Transverse colon (tissue), 4 donors: ENCODE data around the gene IGFLR1.

Experiments
- POLR2AphosphoS5 ChIP-seq, 3 donors: sonication (generic); formaldehyde crosslinking; IDR thresholded peaks; one replicate each; pipeline ENCODE4 v1.6.1; 2016; ENCODE audit warnings: antibody characterized with exemption in 3 of 3
- TF ChIP-seq, protein P1 (sequence below), 5 experiments: fragments of 200-600 bp in 3 of 5; fragments of 450-650 bp in 2 of 5; sonication (generic) in 3 of 5; IDR thresholded peaks; 1 replicate in 2 of 5; 2 replicates in 3 of 5; pipeline ENCODE4 v1.5.1; 2016 to 2017; ENCODE audit warnings: antibody characterized with exemption in 5 of 5, inconsistent platforms in 3 of 5, mild to moderate bottlenecking in 2 of 5, moderate library complexity in 1 of 5

DNA sequence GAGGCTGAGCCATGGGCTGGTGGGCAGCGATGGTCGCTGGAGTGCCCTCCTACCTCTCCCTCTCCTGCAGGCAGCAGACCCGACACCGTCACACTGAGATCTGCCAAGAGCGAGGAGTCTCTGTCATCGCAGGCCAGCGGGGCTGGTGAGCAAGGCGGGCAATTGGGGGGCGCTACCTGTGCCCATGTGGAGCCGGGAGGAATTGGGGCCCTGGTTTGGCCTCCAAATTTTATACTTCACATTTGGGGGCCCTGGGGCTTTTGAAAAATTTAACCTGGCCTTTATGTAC, 43.0 kb upstream of the IGFLR1 start:
- TF ChIP-seq, protein P1, sequence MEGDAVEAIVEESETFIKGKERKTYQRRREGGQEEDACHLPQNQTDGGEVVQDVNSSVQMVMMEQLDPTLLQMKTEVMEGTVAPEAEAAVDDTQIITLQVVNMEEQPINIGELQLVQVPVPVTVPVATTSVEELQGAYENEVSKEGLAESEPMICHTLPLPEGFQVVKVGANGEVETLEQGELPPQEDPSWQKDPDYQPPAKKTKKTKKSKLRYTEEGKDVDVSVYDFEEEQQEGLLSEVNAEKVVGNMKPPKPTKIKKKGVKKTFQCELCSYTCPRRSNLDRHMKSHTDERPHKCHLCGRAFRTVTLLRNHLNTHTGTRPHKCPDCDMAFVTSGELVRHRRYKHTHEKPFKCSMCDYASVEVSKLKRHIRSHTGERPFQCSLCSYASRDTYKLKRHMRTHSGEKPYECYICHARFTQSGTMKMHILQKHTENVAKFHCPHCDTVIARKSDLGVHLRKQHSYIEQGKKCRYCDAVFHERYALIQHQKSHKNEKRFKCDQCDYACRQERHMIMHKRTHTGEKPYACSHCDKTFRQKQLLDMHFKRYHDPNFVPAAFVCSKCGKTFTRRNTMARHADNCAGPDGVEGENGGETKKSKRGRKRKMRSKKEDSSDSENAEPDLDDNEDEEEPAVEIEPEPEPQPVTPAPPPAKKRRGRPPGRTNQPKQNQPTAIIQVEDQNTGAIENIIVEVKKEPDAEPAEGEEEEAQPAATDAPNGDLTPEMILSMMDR (IDR thresholded peaks at IDR 0.05): no peak
- no peak for TF ChIP-seq POLR2AphosphoS5 (IDR thresholded peaks at IDR 0.05)
